GM12891 (cell line): ENCODE data around the gene ADAM15.
A peak's percentile ranks its signal among the peaks of the same experiment; 100 is the strongest.

Source experiments
- DNase-seq: peaks from one replicate; pipeline ENCODE4 v3.0.0; 2011; ENCODE audit warnings: low spot score; ENCODE audit not compliant: insufficient read length
- FAIRE-seq: peaks from 2 replicates; lab custom pipeline; 2011; peaks lifted over from hg19 to GRCh38; lab: Jason Lieb, UNC
- PAX5 ChIP-seq: IDR thresholded peaks from 2 replicates; pipeline ENCODE4 v1.6.1; 2011; ENCODE audit warnings: low read length, moderate library complexity, mild to moderate bottlenecking; ENCODE audit not compliant: insufficient read depth, severe bottlenecking
- POLR2A ChIP-seq: IDR thresholded peaks from 2 replicates; pipeline ENCODE4 v1.6.1; 2011; ENCODE audit warnings: low read depth, low read length, control low read depth
- POLR2AphosphoS5 ChIP-seq: IDR thresholded peaks from 2 replicates; pipeline ENCODE4 v1.6.1; 2011; ENCODE audit warnings: low read depth, low read length, control low read depth
- POU2F2 ChIP-seq: IDR thresholded peaks from 2 replicates; pipeline ENCODE4 v1.6.1; 2011; ENCODE audit warnings: low read depth, mild to moderate bottlenecking, control low read depth, low read length, moderate library complexity
- SPI1 ChIP-seq: IDR thresholded peaks from 2 replicates; pipeline ENCODE4 v1.6.1; 2011; ENCODE audit warnings: low read depth, low read length, control low read depth
- TAF1 ChIP-seq: IDR thresholded peaks from 2 replicates; pipeline ENCODE4 v1.6.1; 2011; ENCODE audit warnings: low read depth, low read length, control low read depth

The ADAM15 gene

DNA sequence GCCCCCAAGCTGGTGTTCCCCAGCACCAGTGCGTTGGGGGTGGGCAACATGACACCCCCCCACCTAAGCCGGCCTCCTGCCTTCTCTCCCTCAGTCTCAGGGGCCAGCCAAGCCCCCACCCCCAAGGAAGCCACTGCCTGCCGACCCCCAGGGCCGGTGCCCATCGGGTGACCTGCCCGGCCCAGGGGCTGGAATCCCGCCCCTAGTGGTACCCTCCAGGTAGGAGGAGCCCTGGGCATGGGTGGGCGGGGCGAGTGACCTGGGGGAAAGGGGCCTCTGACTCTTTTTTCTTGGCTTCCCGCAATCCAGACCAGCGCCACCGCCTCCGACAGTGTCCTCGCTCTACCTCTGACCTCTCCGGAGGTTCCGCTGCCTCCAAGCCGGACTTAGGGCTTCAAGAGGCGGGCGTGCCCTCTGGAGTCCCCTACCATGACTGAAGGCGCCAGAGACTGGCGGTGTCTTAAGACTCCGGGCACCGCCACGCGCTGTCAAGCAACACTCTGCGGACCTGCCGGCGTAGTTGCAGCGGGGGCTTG, 11.1 kb downstream of the ADAM15 start:
- TF ChIP-seq POU2F2 = no peak
- no peak for TF ChIP-seq PAX5
- TF ChIP-seq SPI1 = no peak
- TF ChIP-seq POLR2A = no peak
- no peak for TF ChIP-seq POLR2AphosphoS5
- no peak for TF ChIP-seq TAF1
- FAIRE-seq = no peak
- no peak for DNase-seq

DNA sequence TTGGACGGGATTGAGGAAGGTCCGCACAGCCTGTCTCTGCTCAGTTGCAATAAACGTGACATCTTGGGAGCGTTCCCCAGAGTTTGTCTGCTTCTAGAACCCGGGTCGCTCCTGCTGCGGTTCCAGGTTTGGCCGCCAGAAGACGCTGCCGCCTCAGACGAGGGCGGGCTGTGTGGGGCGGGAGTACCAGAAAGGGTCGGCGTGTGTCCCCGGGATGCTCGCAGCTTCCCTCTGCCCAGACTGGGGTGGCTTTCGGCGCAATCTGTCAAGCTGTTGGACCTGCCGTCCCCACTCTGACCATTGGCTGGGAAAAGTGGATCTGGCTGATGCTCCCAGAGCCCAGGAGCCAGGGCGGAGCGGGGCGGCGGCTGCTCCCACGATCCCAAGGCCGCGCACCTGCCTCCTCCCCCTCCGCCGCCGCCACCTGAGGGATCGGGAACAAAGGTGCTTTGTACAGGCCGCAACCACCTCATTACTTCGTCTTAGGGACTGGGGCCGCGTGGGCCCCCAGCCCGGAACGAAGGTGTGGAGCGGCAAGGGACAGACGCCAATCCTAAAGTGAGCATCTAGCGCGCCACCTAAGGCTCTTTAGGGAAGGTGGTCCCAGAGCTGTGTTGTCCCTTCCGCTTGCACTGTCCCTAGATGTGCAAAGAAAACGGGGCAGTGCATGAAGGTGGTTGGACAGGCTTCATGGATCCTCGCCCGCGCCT, 11.7 kb downstream of the ADAM15 start:
- FAIRE-seq = no peak
- TF ChIP-seq PAX5 = no peak
- TF ChIP-seq TAF1 = no peak
- TF ChIP-seq POLR2AphosphoS5 = no peak
- no peak for TF ChIP-seq POLR2A
- TF ChIP-seq POU2F2 = no peak
- peak; percentile 82 for DNase-seq

DNA sequence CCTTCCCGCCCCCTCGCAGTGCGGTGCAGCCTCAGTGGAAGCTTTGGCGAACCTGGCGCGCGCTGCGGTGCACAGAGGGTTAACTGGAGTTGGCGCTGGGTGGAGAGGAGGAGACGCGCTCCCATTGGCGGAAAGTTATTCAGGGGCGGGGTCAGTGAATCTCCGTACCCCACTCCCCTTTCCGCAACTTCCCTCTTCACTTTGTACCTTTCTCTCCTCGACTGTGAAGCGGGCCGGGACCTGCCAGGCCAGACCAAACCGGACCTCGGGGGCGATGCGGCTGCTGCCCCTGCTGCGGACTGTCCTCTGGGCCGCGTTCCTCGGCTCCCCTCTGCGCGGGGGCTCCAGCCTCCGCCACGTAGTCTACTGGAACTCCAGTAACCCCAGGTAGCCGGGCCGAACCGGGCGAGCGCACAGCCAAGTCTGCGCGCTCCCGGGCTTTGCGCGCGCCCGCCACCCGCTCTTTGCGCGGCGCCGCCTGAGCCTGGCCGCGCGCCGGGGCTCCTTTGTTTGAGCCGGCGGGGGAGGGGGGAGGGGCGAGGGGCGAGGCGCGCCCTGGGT, 12.5 kb downstream of the ADAM15 start, which contains the start of gene EFNA4:
EFNA4 (plus strand) TSS at position 191 of the 561 bp plus-strand sequence; CDS start at position 275, 84 bp downstream.
- DNase-seq (peak; percentile 91), FAIRE-seq (peak; percentile 97)
- TF ChIP-seq POLR2A (peak; percentile 58), TAF1 (0 out of 2 replicates have a peak, but pooled peaks have one; percentile 34), SPI1 (no peak), PAX5 (no peak), POU2F2 (no peak)

- FAIRE-seq = no peak
- no peak for TF ChIP-seq TAF1
- TF ChIP-seq SPI1 = no peak
- no peak for TF ChIP-seq POU2F2
- no peak for TF ChIP-seq PAX5
- no peak for TF ChIP-seq POLR2A
- TF ChIP-seq POLR2AphosphoS5 = no peak
- no peak for DNase-seq
Observed at GRCh38 chr1:155064111-155064831, 13.2 kb downstream of the ADAM15 start.

DNA sequence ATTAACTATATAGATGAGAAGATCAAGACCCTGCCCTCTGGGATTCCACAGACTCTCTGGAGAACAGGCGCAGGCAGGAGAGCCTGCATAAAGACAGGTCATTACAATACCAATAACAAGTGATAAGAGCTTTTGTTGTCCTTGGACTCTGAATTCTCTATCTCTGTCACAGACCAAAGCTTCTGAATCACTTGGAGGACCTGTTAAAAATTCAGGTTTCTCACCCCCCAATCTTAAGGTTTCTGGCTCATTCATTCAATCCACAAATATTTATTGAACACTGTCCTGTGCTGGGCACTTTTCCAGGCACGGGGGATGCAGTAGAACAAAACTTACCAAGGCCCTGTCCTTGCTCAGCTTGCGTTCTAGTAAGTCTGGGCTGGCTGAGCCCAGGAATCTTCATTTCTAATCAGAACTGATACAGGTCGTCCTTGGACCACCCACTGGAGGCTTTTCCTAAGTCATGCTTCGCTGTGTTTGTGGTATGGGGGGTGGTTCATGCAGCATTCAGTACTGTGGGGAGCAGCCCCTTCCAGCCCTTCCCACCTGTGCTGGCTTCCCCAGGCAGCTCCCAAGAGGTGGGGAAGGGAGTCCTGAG, 13.8 kb downstream of the ADAM15 start:
- FAIRE-seq (no peak), DNase-seq (no peak)
- no peak for TF ChIP-seq TAF1
- TF ChIP-seq PAX5 = no peak
- TF ChIP-seq POLR2A = no peak
- TF ChIP-seq POLR2AphosphoS5 = no peak
- no peak for TF ChIP-seq SPI1
- no peak for TF ChIP-seq POU2F2

DNA sequence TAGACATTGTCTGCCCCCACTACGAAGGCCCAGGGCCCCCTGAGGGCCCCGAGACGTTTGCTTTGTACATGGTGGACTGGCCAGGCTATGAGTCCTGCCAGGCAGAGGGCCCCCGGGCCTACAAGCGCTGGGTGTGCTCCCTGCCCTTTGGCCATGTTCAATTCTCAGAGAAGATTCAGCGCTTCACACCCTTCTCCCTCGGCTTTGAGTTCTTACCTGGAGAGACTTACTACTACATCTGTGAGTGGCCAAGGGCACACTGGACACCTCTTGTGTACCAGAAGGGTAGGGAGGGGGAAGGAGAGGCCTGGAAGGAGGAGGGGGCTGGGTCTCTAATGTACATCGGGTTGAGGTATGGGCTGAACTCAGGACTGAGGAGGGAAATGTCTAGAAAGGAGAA, 15.7 kb downstream of the ADAM15 start:
- DNase-seq (no peak), FAIRE-seq (no peak)
- TF ChIP-seq POLR2A = no peak
- no peak for TF ChIP-seq POU2F2
- TF ChIP-seq PAX5 = no peak
- no peak for TF ChIP-seq SPI1
- no peak for TF ChIP-seq TAF1
- no peak for TF ChIP-seq POLR2AphosphoS5

DNA sequence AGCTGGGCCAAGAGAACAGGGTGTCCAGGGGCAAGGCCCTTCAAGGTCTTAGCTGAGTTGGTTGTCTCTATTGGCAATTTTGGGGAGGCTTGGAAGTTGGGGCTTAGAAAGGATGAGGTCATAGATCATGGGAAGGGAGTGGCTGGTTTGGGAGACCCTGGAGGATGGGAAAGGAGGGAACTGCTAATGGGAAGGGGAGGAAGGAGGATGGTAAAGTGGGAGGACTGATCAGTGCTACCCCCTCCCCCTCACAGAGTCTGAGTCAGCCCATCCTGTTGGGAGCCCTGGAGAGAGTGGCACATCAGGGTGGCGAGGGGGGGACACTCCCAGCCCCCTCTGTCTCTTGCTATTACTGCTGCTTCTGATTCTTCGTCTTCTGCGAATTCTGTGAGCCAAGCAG, 17.5 kb downstream of the ADAM15 start:
- no peak for FAIRE-seq
- TF ChIP-seq TAF1 (no peak), PAX5 (no peak), SPI1 (no peak), POLR2AphosphoS5 (no peak), POLR2A (no peak), POU2F2 (no peak)
- no peak for DNase-seq

GRCh38 chr1:155069551-155070157, 18.5 kb downstream of the ADAM15 start:
- FAIRE-seq (no peak), DNase-seq (no peak)
- TF ChIP-seq TAF1 (no peak), PAX5 (no peak), POLR2AphosphoS5 (no peak), POLR2A (no peak), POU2F2 (no peak), SPI1 (no peak)
